NCI-H82 (cell line): ENCODE data around the gene DQX1.

ENCODE experiments used
- DNase-seq: peaks from one replicate; lab custom pipeline; 2025; lab: John Stamatoyannopoulos, UW

Gene DQX1

GRCh38 chr2:74511104-74511989 lies 14.7 kb downstream of the DQX1 start:
- DNase-seq = peak; percentile 79

DNA sequence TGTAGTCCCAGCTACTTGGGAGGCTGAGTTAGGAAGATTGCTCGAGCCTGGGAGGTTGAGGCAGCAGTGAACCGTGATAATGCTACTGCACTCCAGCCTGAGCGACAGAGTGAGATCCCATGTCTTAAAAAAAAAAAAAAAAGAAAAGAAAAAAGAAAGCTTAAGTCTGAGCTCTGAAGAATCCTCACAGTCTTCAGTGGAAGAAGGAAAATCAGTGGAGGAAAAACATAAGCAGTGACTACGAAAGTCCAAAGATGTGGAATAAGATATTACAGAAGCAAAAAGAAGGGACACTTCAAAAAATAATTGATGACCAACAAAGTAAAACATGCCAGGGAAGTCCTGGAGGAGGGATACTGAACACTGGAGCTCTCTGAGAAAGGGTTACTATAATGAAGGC lies 15.8 kb downstream of the DQX1 start:
- no peak for DNase-seq

DNA sequence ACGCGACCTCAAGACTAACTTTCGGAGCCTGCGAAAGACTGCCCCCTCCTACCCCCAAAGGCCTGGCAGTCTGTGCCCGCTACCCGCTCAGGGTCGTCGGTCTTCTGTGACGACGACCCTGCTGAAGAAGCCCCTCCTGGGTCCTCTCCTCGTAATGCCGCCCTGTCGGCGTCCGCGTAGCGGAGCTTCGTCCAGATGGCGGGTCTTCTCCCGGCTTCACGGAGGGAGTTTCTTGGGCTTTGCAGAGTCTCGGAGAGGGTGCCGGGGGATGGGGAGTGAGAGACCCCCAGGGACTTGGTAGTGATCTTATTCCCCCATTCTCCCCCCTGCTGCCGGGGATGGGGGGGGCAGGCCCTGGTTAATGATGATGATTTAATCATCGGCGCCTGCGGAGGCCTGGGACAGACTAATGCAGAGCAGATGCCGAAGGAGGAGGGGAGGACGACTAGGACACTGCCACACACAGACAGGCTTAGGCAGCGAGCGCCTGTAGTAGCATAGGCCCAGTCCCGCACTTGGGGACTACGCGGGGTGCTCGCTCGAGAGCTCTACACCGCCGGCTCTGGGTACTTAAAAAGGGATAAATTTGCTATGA lies 18.0 kb downstream of the DQX1 start:
- peak; percentile 99 for DNase-seq

GRCh38 chr2:74507145-74507925 lies 18.7 kb downstream of the DQX1 start, which contains the start of gene PCGF1:
PCGF1 (minus strand) TSS chr2:74507695; CDS start chr2:74507668, 27 bp downstream.
- peak; percentile 100 for DNase-seq

DNA sequence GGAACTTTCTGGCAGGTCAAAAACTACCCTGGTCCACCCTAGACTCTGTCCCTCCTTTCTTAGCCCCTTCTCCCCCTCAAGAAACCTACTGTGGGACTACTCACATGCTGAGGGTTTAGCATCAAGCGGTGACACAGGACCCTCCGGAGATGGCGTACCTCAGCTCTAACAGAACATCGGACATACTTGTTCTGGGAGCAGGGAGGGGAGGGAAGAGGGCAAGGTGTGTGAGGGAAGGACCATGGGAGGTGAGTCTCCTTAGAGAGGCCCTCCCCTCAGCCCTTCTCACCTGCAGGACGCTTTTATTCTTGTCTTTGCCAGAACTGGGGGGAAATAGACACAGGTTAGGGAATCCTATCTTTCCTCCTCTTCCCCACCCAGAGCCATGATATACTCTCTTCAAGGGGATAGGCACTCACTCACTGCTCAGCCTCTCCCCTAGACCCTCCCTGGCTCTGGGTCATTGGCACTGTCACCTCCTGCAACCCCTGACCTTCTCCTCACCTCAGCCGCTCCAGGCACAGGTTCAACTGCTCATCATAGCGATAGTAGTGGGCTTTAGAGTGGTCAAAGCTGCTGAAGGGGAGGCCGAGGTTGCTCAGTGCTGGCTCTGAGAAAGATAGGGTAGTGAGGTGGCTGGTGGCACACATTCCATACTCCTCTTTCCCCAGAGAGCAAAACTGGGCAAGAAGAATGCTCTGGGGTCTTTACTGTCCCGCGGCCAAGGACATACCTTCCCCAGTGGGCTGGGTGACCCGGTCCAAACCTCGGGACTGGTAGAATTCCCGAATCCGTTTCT lies 20.4 kb downstream of the DQX1 start:
- no peak for DNase-seq

GRCh38 chr2:74504591-74504990 lies 21.4 kb downstream of the DQX1 start:
- no peak for DNase-seq

DNA sequence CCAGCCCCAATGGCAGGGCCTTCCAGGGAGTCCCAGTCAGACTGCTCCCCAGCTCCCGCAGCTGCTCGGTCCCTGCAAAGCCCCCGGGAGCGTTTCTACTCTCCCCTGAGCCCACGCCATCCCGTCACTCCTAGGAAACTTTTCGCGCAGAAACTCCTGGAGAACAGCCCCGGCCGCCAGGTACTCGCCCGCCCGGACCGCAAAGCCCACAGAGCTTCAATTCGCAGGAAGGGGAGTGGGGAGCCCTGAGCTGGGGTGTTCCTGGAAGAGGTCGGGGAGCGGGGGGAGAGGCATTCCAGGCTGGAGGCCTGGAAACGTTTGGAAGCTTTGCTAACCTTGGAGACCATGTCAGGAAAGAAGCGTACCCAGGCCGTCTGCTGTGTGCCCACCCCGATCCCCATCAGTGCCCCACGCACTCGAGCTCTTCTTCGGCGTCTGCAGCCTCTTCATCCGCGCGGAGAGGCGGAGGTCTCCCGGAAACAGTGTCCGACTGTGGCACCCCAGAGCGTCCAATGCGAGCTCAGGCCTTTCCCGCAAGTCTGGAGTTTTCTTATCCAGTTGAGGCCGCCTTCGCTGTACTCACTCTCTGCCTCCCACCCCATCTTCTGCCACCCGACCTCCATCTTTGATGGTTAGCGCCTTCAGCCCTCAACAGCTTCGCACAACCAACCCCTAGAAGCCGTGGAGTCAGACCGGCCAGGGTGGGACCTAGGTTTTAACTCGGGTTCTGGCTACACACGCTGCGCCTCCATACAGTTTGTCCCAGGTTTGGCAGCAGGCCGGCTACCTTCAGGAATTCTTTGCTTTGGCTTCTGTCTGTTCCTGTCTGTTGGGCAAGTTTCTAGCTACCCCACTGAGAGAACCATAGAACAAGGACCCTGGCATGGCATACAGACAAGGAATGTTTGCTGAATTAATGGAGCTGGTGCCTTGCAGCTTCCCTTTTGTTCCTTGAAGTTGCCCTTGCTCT lies 22.2 kb downstream of the DQX1 start:
- DNase-seq = no peak

- DNase-seq = peak; percentile 77
Observed at GRCh38 chr2:74502720-74503505, 23.1 kb downstream of the DQX1 start.

- DNase-seq = no peak
Observed at GRCh38 chr2:74502147-74502719, 23.8 kb downstream of the DQX1 start.

- DNase-seq = peak; percentile 95
Observed at GRCh38 chr2:74501335-74502071, 24.5 kb downstream of the DQX1 start.

DNA sequence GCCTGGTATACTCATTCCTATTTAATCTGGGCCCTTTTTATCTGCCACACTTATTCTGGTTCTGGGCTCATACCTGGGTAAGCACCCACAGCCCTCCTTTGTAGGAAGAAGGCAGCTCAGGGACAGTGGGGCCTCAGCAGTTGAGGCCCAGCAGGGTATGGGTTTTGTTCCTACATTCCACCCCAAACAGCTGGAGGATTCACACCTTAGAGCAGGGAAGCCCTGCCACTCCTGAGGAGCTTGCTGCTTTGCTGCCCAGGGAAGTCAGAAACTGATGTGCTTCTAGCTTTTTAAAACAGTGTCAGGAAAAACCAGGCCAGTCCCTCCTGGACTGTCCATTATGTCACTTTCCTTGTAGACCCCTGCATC lies 25.5 kb downstream of the DQX1 start:
- no peak for DNase-seq

GRCh38 chr2:74499940-74500577 lies 26.0 kb downstream of the DQX1 start:
- no peak for DNase-seq

DNA sequence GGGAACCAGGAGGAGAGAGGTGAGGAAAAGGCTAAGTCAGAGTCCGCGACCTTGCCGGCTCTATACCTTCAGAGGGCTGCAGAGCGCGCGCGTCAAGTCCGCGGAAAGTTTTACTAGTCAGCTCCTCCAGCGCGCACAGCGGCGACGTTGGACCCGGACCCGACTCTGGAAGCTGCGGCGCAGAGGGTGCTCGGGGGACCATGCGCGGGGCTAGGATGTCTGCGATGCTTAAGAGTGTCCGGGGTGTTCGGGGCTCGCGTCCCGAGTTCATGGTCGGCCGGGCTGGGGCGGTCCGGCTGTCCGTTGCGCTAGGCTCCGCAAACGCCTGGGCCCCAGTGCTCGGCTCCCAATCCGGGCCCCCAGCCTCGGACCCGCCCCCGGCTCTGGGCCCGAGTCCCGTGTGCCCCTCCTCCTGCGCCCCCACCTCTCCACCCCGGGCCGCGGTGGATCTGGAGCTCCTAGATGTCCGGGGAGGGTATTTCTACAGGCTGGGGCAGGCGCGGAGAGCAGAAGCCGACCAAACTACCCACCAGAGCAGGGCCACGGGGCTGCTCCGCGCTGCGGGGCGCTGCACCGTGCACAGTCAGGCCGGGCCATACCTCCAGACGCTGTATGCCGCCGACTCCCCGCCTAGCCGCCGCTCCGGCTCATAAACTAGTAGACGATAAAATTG lies 26.6 kb downstream of the DQX1 start, which contains the start of gene LBX2:
LBX2 (minus strand) TSS at position 337 of the 673 bp plus-strand sequence; CDS start at position 271, 66 bp downstream.
- DNase-seq = no peak

DNA sequence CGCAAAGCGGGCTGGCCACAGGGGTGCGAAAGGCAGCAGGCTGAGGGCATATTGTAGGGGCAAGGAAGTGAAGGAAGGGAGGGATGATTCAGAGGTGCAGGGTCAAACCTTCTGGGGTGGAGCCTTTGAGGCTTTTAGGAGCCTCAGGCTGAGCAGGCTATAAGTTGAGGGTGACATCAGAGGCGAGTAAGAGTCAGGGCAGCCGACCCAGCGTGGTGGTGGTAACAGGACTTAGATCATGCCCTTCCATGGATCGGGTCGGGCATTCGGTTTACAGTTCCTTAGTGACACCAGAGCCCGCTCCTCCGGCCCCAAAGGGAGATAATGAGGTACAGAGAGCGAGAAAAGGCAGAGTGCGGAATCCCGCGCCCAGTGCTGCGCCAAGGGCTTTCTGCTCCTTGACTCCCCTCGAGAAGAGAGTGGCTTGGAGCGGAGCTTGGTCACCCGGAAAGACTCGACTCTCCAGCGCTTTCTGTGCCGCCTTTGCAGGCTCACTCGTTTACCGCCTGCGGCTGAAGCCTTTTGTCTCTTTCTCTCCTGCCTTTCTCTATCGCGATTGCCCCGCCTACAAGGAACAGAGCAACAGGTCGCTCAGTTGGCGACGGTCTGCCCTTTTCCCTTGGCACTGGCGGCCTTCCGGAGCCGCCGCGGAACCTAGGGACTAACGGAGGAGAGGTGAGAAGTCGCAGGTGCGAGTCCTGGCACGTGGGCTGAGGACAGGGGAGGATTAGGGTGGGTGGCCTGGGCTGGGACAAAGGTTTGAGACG lies 27.3 kb downstream of the DQX1 start:
- DNase-seq = no peak

DNA sequence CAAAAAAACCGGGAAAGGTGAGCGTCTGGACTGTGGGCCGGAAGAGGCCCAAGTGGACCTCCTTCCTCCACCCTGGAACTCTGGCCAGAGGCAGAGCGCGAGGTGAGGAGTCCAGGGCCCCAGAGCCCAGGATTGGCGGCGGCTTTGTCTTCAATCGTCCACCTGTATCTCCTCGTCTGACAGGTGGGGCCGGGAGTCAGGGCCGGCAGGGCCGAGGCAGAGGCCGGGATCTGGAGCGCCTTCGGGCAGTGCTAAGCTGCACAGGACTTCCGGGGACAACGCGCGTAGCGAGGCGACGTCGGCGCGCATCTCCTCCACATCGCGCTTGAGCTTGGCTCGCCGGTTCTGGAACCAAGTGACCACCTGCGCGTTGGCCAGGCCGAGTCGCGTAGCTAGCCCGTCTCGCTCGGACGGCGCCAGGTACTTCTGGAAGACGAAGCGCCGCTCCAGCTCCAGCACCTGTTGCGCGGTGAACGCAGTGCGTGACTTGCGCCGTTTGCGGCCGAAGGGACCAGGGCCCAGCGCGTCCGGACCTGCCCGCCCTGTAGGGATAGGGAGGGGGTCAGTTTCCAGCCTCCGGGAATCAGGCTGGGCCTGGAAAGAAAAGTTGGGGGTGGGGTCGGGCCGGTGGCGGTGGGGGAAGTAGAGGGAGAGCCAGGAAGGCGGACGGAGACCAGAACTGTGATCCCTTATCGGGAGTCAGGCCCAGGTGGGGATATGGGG lies 28.1 kb downstream of the DQX1 start:
- DNase-seq = no peak
